DND-41 (cell line): ENCODE measurements around the gene GRAP2.

Experiments
- CTCF ChIP-seq: IDR thresholded peaks from 2 replicates; pipeline ENCODE4 v1.5.1; 2012; ENCODE audit warnings: borderline replicate concordance, low read length, moderate library complexity, mild to moderate bottlenecking; ENCODE audit not compliant: poor library complexity, severe bottlenecking; ENCODE audit errors: extremely low read depth
- EZH2 ChIP-seq: IDR thresholded peaks from 3 replicates; pipeline ENCODE4 v1.6.1; 2012; ENCODE audit warnings: borderline replicate concordance, low read depth, mild to moderate bottlenecking, moderate library complexity, low read length, inconsistent platforms; ENCODE audit not compliant: severe bottlenecking

DNA sequence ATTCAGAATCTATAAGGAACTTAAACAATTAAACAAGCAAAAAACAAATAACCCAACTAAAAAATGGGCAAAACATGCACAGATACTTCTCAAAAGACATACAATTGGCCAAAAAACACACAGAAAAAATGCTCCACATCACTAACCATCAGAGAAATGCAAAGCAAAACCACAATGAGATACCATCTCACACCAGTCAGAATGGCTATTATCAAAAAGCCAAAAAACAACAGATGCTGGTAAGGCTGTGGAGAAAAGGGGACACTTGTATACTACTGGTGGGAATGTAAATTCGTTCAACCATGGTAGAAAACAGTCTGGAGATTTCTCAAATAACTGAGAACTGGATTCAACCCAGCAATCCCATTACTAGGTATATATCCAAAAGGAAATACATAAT lies 32.1 kb upstream of the GRAP2 start:
- TF ChIP-seq CTCF (no peak), EZH2 (no peak)
